ENCODE measurements around the gene ZNF180. TPM values are rescaled to one million over a fixed set of nuclear protein-coding genes. Genes with fewer than 3 reads are reported as not detected.
"Not testable (repeated sequence)": the region's sequence is repeated elsewhere in the genome, so short reads cannot be mapped to it uniquely, and the experiment has no call there.

ZNF180 gene
- total and polyA plus RNA-seq, 2 donors from 2014 or later = 3.4 to 10.3 TPM

DNA sequence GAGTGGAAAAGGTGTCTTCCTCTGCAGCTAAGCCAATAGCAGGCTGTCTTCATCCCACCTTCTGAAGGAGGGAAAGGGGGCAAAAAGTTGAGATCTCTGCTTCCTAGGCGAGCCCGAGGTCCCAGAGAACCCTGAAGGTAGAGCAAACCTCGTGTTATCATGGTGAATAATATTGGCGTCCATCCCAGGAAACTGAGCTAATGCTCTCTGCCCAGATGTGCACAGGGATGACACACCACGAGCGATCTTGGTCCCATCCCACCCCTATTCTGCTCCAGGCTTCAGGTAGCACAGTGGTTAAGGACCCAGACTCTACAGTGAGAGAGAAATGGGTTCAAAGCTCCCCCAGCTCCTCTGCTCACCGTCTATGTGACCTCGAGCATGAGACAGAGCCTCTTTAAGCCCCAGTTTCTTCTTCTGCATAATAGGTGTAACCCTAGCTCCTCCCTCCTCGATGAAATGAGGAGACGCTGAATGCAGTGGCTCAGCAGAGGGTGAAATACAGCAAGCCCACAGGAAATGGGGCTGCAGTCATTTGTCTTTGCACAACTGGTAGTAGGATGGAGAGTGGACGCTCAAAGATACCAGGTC, 39.0 kb upstream of the ZNF180 start:
- DNase-seq = peak in 1 of 5 donors; percentile 21
- FAIRE-seq = no peak
- no peak overlapping the region for H3K9ac ChIP-seq (ENCODE audit: low read length in 3 of 3)
- H3K36me3 ChIP-seq (ENCODE audit: control insufficient read depth in 2 of 3, insufficient read depth in 3 of 3, low read length in 3 of 3) = no peaks in the 10 kb centered on the region
- H3K27me3 ChIP-seq (ENCODE audit: control insufficient read depth, insufficient read depth, low read length) = no peaks in the 10 kb centered on the region
- no peaks in the 10 kb centered on the region for H3K4me1 ChIP-seq (ENCODE audit: control insufficient read depth in 2 of 3, insufficient read depth in 2 of 3, low read depth in 1 of 3, low read length in 3 of 3)
- no peak overlapping the region for H3K27ac ChIP-seq (ENCODE audit: low read depth in 2 of 2, low read length in 2 of 2)
- TF ChIP-seq, protein P1, sequence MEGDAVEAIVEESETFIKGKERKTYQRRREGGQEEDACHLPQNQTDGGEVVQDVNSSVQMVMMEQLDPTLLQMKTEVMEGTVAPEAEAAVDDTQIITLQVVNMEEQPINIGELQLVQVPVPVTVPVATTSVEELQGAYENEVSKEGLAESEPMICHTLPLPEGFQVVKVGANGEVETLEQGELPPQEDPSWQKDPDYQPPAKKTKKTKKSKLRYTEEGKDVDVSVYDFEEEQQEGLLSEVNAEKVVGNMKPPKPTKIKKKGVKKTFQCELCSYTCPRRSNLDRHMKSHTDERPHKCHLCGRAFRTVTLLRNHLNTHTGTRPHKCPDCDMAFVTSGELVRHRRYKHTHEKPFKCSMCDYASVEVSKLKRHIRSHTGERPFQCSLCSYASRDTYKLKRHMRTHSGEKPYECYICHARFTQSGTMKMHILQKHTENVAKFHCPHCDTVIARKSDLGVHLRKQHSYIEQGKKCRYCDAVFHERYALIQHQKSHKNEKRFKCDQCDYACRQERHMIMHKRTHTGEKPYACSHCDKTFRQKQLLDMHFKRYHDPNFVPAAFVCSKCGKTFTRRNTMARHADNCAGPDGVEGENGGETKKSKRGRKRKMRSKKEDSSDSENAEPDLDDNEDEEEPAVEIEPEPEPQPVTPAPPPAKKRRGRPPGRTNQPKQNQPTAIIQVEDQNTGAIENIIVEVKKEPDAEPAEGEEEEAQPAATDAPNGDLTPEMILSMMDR (IDR thresholded peaks at IDR 0.05; ENCODE audit: borderline replicate concordance, extremely low read depth, insufficient read depth) = no peak
- H3K4me3 ChIP-seq (ENCODE audit: low read length in 3 of 3) = no peak overlapping the region
- intact Hi-C loops (cut with DNase I) = no loop called here
- H3K9me3 ChIP-seq (ENCODE audit: control insufficient read depth in 2 of 3, insufficient read depth in 1 of 3, low read length in 3 of 3) = no peaks in the 10 kb centered on the region

DNA sequence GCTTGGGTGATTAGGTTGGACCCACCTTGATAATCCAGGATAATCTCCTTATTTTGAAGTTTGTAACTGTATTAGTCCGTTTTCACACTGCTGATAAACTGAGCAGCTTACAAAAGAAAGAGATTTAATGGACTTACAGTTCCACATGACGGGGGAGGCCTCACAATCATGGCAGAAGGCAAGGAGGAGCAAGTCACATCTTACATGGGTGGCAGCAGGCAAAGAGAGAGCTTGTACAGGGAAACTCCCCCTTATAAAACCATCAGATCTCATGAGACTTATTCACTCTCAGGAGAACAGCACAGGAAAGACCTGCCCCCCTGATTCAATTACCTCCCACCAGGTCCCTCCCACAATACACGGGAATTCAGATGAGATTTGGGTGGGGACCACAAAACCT, 35.0 kb upstream of the ZNF180 start:
- H3K27ac ChIP-seq (ENCODE audit: low read depth in 2 of 2, low read length in 2 of 2); H3K36me3 ChIP-seq (ENCODE audit: control insufficient read depth in 2 of 3, insufficient read depth in 3 of 3, low read length in 3 of 3); H3K9ac ChIP-seq (ENCODE audit: low read length in 3 of 3); H3K4me3 ChIP-seq (ENCODE audit: low read length in 3 of 3); H3K4me1 ChIP-seq (ENCODE audit: control insufficient read depth in 2 of 3, insufficient read depth in 2 of 3, low read depth in 1 of 3, low read length in 3 of 3); H3K27me3 ChIP-seq (ENCODE audit: control insufficient read depth, insufficient read depth, low read length); FAIRE-seq; H3K9me3 ChIP-seq (ENCODE audit: control insufficient read depth in 2 of 3, insufficient read depth in 1 of 3, low read length in 3 of 3); intact Hi-C loops (cut with DNase I): not testable (repeated sequence)
- DNase-seq = peak in 1 of 5 donors; percentile 1

DNA sequence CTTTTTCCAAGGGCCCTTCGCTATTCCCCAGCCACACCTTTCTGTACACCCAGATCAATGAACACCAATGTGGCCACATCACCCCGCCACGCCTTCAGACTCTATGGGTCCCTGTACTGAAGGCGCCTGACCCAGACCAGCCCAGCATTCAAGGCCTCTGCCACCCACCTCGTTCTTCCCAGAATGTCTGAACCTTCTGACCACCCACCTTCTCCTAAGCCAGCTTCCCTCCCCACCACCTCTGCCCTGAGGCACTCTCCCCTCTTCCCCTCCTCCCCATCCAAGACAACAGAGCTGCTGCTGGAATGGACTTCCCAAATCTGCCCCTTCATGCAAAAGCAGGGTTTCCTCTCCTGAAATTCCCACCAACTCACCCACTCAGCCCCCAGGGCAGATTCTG, 32.5 kb upstream of the ZNF180 start:
- FAIRE-seq = no peak
- TF ChIP-seq, protein P1 (IDR thresholded peaks at IDR 0.05; ENCODE audit: borderline replicate concordance, extremely low read depth, insufficient read depth) = no peak
- Histone ChIP-seq H3K9me3 (ENCODE audit: control insufficient read depth in 2 of 3, insufficient read depth in 1 of 3, low read length in 3 of 3) (no peaks in the 10 kb centered on the region), H3K27me3 (ENCODE audit: control insufficient read depth, insufficient read depth, low read length) (no peaks in the 10 kb centered on the region), H3K4me3 (ENCODE audit: low read length in 3 of 3) (no peak overlapping the region), H3K27ac (ENCODE audit: low read depth in 2 of 2, low read length in 2 of 2) (no peak overlapping the region), H3K9ac (ENCODE audit: low read length in 3 of 3) (no peak overlapping the region), H3K36me3 (ENCODE audit: control insufficient read depth in 2 of 3, insufficient read depth in 3 of 3, low read length in 3 of 3) (no peaks in the 10 kb centered on the region), H3K4me1 (ENCODE audit: control insufficient read depth in 2 of 3, insufficient read depth in 2 of 3, low read depth in 1 of 3, low read length in 3 of 3) (no peaks in the 10 kb centered on the region)
- peak in 1 of 5 donors; percentile 37 for DNase-seq
- intact Hi-C loops (cut with DNase I) = no loop called here

DNA sequence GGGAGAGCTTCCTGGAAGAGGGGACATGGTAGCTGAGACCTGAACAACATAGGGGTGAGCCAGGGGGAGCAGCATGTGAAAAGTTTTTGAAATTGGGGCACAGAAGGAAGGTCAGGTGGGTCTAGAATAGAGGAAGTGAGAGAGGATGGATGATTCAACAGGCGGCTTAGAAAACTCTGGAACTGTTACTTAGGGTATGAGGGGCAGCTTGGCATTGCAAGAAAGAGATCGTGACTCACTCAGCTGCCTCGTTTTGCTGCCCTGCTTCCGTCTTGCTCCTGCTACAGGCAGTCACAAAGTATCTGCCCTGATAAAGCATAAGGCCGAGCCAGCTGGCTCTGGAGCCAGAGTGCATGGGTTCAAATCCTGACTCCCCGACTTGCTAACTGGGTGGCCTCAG, 30.5 kb upstream of the ZNF180 start:
- Histone ChIP-seq H3K9ac (ENCODE audit: low read length in 3 of 3) (no peak overlapping the region), H3K9me3 (ENCODE audit: control insufficient read depth in 2 of 3, insufficient read depth in 1 of 3, low read length in 3 of 3) (no peaks in the 10 kb centered on the region), H3K4me1 (ENCODE audit: control insufficient read depth in 2 of 3, insufficient read depth in 2 of 3, low read depth in 1 of 3, low read length in 3 of 3) (no peaks in the 10 kb centered on the region), H3K27me3 (ENCODE audit: control insufficient read depth, insufficient read depth, low read length) (no peaks in the 10 kb centered on the region), H3K27ac (ENCODE audit: low read depth in 2 of 2, low read length in 2 of 2) (no peak overlapping the region), H3K4me3 (ENCODE audit: low read length in 3 of 3) (no peak overlapping the region), H3K36me3 (ENCODE audit: control insufficient read depth in 2 of 3, insufficient read depth in 3 of 3, low read length in 3 of 3) (no peaks in the 10 kb centered on the region)
- DNase-seq (peak in 1 of 5 donors; percentile 12), FAIRE-seq (no peak)
- intact Hi-C loops (cut with DNase I) = no loop called here
- TF ChIP-seq, protein P1 (IDR thresholded peaks at IDR 0.05; ENCODE audit: borderline replicate concordance, extremely low read depth, insufficient read depth) = no peak
